ENCODE results near the gene INO80E. TPM values are rescaled to one million over a fixed set of nuclear protein-coding genes. Genes with fewer than 3 reads are reported as not detected.

Gene INO80E
- total and polyA plus RNA-seq, 2 donors (not counting 3 experiments of a cell fraction or from before 2014, with no cell fraction given): 42.7 to 76.4 TPM

GRCh38 chr16:29972992-29973383 lies 23.1 kb upstream of the INO80E start:
- H3K9me1 ChIP-seq (replicated peaks; ENCODE audit: control insufficient read depth, extremely low read depth, insufficient read depth, low read length): no peaks in the 10 kb centered on the region
- no peak overlapping the region for H3K4me3 ChIP-seq (replicated peaks in 1 of 3; ENCODE audit: insufficient read depth in 1 of 3, low read depth in 1 of 3, low read length in 3 of 3)
- no peak overlapping the region for H3K27ac ChIP-seq (ENCODE audit: insufficient read depth, low read depth, low read length)
- FAIRE-seq (no peak), DNase-seq (ENCODE audit: low read depth, low spot score) (no peak)
- ChIA-PET POLR2A (interaction anchor here (0.5 to 1.4 kb wide), 12 partner anchors 11 to 183 kb away, joined by 3 to 14 read pairs (median 3); partner anchors contain the start of genes ASPHD1, KCTD13, KIF22 and SEZ6L2), CTCF (interaction anchor here (0.6 to 2.3 kb wide), 11 partner anchors 10 to 165 kb away, joined by 3 to 17 read pairs (median 4); partner anchors contain the start of genes CDIPT, KCTD13 and TMEM219)
- no peaks in the 10 kb centered on the region for H4K20me1 ChIP-seq (replicated peaks; ENCODE audit: control insufficient read depth, extremely low read depth, insufficient read depth, low read length)
- intact Hi-C loops (cut with micrococcal nuclease) (loop anchor here (1.0 to 5.0 kb wide), 6 partner anchors 11 to 166 kb away; partner anchors contain the start of genes CDIPT, INO80E, KCTD13 and MAZ), dilution Hi-C loops (cut with MboI; ENCODE audit: extremely low pct_ligation_motif_present, low sequenced_read_pairs) (no loop called here)
- peaks cover 31% of the 10 kb centered on the region for H3K4me1 ChIP-seq (ENCODE audit: control insufficient read depth, extremely low read depth, insufficient read depth, low read length)
- BruUV-seq (replicated peaks): no TSS peak
- peaks cover 43% of the 10 kb centered on the region for H3K79me2 ChIP-seq (ENCODE audit: control insufficient read depth, insufficient read depth, low read length)
- peaks cover 5 to 15% of the 10 kb centered on the region in 2 experiments for H3K36me3 ChIP-seq (ENCODE audit: control insufficient read depth in 2 of 2, extremely low read depth in 1 of 2, insufficient read depth in 2 of 2, low read length in 2 of 2)
- H3K9me3 ChIP-seq (replicated peaks; ENCODE audit: control insufficient read depth, insufficient read depth, low read length): no peaks in the 10 kb centered on the region
- no peak overlapping the region for H3K4me2 ChIP-seq (ENCODE audit: insufficient read depth, low read length)
- no peaks in the 10 kb centered on the region for H3K27me3 ChIP-seq (ENCODE audit: control insufficient read depth in 2 of 2, insufficient read depth in 2 of 2, low read length in 2 of 2)
- no peak overlapping the region for H3K9ac ChIP-seq (replicated peaks; ENCODE audit: extremely low read depth, insufficient read depth, low read length)
- H2AFZ ChIP-seq (ENCODE audit: low read depth, low read length): no peak overlapping the region
- TF ChIP-seq GATA2 (IDR thresholded peaks at IDR 0.05; ENCODE audit: insufficient read depth, insufficient read length, low read depth, low read length) (no peak), POLR2A (IDR thresholded peaks at IDR 0.05; ENCODE audit: low read depth, low read length) (no peak), MYC (IDR thresholded peaks at IDR 0.05; ENCODE audit: low read depth, low read length) (no peak), JUN (IDR thresholded peaks at IDR 0.05; ENCODE audit: borderline replicate concordance, insufficient read depth, insufficient read length, low read depth) (no peak), CTCF (IDR thresholded peaks at IDR 0.05; ENCODE audit: extremely low read depth in 1 of 2, insufficient read depth in 1 of 2, low read depth in 1 of 2, low read length in 2 of 2) (no peak), EZH2 (IDR thresholded peaks at IDR 0.05; ENCODE audit: borderline replicate concordance, low read depth, low read length, severe bottlenecking) (no peak), POLR2AphosphoS5 (IDR thresholded peaks at IDR 0.05; ENCODE audit: insufficient read depth, low read depth, low read length) (no peak)

Data from endothelial cell of umbilical vein (primary cell).